Right renal pelvis (tissue), 4 donors: ENCODE measurements around the gene BICC1. TPM values are rescaled to one million over a fixed set of nuclear protein-coding genes. Genes with fewer than 3 reads are reported as not detected.
"Not testable (repeated sequence)": the region's sequence is repeated elsewhere in the genome, so short reads cannot be mapped to it uniquely, and the experiment has no call there.

ENCODE experiments used
- DNase-seq, 4 donors: peaks; one replicate each; pipeline ENCODE4 v3.0.0-alpha.2; 2013; ENCODE audit warnings: low read depth in 4 of 4, low spot score in 3 of 4, missing footprints in 1 of 4
- polyA plus RNA-seq, 4 donors: library from polyadenylated mRNA; unstranded; fragments of 120-200 nt; gene quantifications; one replicate each; pipeline ENCODE4 v1.2.1, GENCODE V29; 2013; ENCODE audit not compliant: insufficient read length in 4 of 4

BICC1 gene
- polyA plus RNA-seq, 4 donors = 69.6 to 95.3 (median 83.3) TPM

DNA sequence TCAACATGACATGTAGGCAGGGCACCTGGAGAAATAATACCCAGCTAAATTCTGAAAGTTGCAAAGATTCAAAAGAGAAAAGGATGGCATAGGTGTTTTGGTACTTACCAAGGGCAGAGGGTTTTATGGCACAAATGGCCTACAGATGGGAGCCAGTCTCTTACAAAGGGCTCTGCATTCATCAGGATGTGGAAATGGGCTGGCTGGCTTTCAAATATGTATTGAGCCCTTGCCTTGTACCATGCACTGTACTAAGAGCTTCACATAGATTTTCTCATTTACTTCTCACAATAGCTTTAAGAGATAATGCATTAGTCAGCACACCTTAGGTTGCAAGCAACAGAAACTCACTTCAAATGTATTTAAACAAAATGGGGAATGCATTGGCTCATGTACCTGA lies 327.1 kb downstream of the BICC1 start:
- DNase-seq = no peak

DNA sequence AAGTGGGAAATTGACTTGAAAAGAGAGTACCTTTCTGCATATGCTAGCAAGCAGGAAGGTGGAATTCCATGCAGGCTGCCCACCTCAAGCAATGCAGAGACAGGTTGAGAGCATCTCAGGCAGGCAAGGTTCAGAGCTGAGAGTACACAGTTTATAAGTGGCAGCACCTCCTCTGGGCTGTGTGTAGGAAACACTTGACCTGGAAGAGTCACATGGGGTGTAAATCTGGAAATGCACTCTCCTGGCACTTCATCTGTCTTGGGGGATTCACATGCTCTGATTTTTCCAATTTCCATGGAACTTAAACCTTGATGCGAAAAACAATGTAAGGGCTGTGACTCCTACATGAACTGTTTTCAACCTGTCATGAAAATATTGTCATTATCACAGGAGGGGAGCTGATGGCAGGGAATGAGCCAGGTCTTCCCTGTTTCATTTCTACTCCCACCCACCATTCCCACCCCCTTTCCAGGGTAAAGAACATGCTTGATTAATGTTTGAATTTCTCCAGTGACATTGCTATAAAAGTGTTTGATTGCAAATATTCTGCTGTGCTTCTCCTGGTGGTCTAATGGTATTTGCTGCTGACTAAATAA lies 328.3 kb downstream of the BICC1 start:
- no peak for DNase-seq

GRCh38 chr10:58842860-58843376 lies 330.2 kb downstream of the BICC1 start:
- no peak for DNase-seq

- no peak for DNase-seq
Observed at GRCh38 chr10:58843760-58844159, 331.1 kb downstream of the BICC1 start.

DNA sequence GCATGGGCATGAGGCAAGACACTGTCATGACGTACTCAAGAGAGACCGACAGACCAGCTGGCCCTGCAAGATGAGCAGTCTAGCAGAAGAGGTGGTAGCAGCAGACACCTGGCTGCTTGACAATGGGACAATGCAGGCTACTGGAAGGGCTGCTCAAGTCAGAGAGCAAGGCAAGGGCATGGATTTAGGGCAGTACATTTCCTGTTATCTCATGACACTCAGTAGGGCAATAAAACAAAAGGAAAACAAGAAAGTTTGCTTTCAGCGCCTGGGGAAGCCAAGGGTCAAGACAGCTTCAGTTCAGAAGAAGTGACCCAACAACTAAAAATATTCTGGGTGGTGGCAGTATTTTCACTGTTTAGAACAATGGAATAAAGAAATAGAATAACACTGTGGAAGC lies 332.0 kb downstream of the BICC1 start:
- no peak for DNase-seq

DNA sequence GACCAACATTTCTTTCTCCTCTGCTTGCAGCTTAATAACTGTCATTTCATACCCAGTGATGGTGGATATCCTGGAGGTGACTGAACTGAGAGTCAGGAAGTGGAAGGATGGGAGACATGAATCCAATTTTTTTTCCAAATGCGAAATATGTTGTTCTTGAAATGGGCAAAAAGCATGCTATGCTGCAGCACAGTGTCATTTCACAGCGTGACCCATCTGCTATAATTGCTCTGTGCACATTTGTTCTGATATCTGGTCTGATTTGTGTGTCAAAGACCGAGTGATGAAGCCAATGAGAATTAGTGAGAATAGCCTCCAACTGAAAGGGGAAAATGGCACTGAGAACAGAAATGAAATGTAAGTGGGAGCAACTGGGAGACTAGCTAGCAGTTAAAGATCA lies 334.2 kb downstream of the BICC1 start:
- no peak for DNase-seq

- DNase-seq = no peak
Observed at GRCh38 chr10:58851606-58852005, 338.9 kb downstream of the BICC1 start.

- no peak for DNase-seq
Observed at GRCh38 chr10:58853668-58854067, 341.0 kb downstream of the BICC1 start.

DNA sequence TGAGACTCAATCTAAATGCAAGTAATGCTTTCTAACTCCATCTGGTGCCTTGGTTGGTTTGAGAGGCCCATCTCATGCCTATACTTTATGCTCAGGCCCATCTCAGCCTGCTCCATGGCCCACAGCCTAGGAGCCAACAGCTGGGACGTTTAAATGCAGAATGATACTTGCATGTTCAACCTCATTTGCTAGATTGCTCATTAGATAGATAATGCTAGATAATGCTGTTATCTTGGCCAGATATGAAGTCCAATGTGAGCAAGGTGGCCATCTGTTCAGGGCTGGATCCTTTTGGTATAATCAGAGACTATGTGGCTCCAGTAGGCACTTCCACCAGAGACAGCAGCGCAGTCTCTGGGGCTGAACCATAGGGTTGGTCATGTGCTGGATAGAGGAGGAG lies 342.1 kb downstream of the BICC1 start:
- no peak for DNase-seq

GRCh38 chr10:58856508-58857240 lies 344.0 kb downstream of the BICC1 start:
- peak in 2 of 4 donors; percentile 11 to 22 for DNase-seq

GRCh38 chr10:58857251-58857805 lies 344.7 kb downstream of the BICC1 start:
- no peak for DNase-seq

DNA sequence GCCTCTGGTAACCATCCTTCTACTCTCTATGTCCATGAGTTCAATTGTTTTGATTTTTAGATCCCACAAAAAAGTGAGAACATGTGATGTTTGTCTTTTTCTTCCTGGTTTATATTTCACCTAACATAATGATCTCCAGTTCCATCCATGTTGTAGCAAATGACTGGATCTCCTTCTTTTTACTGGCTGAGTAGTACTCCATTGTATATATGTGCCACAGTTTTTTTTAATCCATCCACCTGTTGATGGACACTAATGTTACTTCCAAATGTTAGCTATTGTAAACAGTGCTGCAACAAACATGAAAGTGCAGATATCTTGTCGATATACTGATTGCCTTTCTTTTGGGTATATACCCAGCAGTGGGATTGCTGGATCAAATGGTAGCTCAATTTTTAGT lies 345.5 kb downstream of the BICC1 start:
- DNase-seq = not testable (repeated sequence)

DNA sequence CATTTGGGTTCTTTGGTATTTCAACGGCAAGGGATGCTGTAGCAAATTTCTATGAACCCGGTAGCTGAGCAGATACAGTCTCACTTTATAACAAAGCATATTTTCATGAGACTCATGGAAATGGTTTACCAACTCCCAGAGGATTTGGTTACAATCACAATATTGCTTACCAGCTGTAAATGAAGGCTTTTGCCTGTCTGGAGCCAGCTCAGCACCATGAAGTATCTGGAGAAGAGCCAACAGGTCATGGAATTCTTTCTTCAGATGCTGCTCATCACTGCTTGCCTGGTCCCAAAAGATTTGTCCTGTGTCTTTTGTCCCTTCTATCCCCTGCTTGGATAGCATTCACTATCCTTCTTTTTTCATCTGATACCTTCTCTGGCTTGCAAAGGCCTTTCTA lies 346.9 kb downstream of the BICC1 start:
- DNase-seq = no peak

- no peak for DNase-seq
Observed at GRCh38 chr10:58867683-58868082, 355.0 kb downstream of the BICC1 start.

GRCh38 chr10:58868736-58869435 lies 356.2 kb downstream of the BICC1 start:
- DNase-seq = no peak

DNA sequence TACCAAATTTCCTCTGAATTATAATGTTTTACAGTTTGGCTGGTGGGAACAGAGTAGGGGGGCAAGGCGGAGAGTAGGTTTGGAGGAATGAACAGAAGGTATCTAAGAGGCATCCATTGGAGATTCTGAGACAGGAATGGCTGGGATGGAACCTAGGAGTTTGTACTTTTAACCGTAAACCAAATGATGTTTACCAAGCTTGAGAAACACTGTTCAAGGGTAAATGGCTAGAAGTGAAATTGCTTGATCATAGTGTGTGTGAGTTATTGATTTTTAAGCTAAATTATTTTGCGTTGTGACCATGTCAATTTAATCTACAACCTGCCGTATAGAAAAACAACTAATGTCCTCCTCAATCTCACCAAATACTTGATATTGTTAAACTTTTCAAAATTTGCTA lies 357.4 kb downstream of the BICC1 start:
- DNase-seq = no peak

- no peak for DNase-seq
Observed at GRCh38 chr10:58873161-58873560, 360.5 kb downstream of the BICC1 start.
